Cardiac fibroblast (primary cell): ENCODE measurements around the gene NUAK1.

Source experiments
- DNase-seq, 2 donors: peaks; one replicate each; pipeline versions ENCODE4 v3.0.0 to v3.0.0-alpha.2; 2010; ENCODE audit warnings: low read depth in 2 of 2
- H3K4me3 ChIP-seq, 2 donors: replicated peaks in 1 of 2; 1 replicate in 1 of 2; 2 replicates in 1 of 2; pipeline ENCODE4 v1.5.1; 2011; ENCODE audit warnings: low read depth in 2 of 2, low read length in 2 of 2, mild to moderate bottlenecking in 2 of 2, moderate library complexity in 1 of 2
- TF ChIP-seq, protein P1 (sequence below): IDR thresholded peaks from one replicate; pipeline ENCODE4 v1.5.1; 2011; ENCODE audit warnings: low read depth, mild to moderate bottlenecking, low read length, inconsistent platforms

Gene NUAK1

DNA sequence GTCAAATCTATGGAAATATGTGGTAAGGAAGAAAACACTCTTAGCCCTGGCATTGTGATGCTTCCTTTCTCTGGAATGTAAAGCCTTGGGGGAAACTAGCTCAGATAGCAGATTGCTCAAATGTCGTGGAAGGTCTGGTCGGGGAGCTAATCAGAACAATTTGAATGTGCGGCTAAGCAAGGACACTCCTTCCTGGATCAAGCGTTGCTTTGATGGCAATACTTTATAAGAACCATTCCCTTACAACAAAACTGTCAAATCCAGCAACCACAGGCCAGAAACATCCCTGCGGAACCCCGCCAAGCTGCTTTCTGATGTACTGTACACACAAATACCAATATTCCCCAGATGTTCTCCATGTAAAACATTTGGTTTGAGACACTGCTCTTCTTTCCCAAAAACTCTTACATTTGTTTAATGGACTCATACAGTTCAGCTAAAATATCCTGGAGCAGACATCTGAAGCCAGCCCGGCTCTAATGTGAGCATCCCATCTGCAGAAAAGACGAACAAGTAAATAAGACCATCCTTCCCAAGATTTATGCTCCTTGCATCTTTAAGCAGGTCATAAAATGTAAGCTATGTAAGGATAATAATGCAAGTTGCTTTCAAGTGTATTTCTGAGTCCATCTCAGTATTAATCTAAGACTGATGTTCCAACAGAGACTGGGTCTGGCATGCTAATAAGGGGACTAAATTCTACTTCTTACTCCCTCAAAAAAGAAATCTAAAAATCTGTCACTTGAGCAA is 20.2 kb downstream of the NUAK1 start:
- TF ChIP-seq, protein P1, sequence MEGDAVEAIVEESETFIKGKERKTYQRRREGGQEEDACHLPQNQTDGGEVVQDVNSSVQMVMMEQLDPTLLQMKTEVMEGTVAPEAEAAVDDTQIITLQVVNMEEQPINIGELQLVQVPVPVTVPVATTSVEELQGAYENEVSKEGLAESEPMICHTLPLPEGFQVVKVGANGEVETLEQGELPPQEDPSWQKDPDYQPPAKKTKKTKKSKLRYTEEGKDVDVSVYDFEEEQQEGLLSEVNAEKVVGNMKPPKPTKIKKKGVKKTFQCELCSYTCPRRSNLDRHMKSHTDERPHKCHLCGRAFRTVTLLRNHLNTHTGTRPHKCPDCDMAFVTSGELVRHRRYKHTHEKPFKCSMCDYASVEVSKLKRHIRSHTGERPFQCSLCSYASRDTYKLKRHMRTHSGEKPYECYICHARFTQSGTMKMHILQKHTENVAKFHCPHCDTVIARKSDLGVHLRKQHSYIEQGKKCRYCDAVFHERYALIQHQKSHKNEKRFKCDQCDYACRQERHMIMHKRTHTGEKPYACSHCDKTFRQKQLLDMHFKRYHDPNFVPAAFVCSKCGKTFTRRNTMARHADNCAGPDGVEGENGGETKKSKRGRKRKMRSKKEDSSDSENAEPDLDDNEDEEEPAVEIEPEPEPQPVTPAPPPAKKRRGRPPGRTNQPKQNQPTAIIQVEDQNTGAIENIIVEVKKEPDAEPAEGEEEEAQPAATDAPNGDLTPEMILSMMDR, result no peak
- no peak overlapping the region for H3K4me3 ChIP-seq
- DNase-seq, result no peak

DNA sequence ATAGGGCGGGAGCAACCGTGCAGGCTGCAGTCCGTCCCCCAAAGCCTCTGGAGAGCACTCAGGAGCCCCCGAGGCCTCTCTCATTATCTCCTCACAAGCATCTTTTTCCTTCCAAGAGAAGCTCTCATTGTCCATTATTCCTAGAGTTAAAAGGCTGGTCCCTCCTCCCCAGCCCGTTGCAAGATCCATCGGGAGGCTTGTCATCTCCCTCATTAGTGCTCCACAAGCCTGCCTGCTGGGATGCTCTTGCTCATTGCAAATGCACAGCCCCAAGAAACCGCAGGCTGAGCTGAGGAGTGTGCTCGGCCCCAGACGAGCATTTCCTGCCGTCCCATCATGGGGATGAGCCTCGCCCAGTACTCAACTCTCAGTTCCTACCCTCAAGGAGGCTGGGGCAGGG is 23.3 kb downstream of the NUAK1 start:
- TF ChIP-seq, protein P1, result no peak
- no peak overlapping the region for H3K4me3 ChIP-seq
- no peak for DNase-seq

DNA sequence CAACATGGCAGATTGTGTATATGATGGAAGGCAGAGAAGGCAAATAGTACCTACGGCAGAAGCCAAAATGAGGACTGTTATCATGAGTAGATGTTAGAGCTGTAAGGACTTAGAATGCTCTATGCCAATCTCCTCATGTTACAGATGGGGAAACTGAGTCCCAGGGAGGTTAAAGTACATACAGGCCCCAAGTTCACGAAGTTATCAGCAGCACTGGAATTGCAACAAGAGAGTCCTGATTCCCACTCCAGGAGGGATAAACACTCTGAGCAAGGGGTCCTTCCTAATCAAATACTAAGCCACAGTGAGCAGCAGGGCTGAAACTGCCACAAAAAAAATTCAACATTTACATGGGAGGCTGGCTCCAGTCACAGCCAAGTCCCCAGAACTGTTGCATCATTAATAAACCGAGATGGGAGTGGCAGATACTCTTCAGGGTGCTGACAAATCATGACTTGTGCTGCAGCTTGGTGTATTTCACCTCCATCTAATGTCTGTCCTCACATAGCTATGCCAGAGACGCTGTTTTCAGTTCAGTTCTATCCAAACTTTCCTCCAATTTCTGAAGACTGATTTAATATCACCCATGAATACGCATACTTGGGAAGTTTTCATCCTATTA is 24.2 kb downstream of the NUAK1 start:
- no peak overlapping the region for H3K4me3 ChIP-seq
- peak in 1 of 2 donors; percentile 58 for DNase-seq
- TF ChIP-seq, protein P1, result no peak

DNA sequence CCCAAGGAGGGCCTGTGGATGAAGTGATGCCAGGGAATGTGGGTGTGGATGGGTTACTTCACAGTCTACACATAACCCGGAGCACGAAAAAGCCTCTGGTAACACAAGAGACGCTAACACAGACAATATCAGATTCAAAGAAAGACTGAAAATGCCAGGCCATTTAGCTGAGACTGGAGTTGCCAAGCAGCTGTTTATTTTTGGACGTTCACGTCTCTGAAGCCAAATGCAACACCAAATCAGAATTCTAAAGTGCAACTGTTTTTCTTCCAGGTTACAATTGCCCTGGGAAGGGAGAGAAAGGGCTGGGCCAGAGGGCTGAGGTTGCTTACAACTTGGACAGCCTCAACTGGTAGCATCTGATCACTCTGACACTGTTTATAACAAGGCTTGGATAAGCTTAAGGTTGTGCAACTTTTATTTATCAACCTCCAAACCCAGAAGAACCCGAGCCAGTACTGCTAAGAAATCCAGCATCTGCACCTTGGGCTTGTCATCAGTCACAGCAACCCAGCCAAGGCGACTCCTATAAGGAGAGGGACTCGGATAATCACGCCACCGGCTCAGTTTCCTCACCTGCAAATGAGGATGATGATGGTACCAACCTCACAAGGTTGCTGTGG is 24.8 kb downstream of the NUAK1 start:
- no peak overlapping the region for H3K4me3 ChIP-seq
- DNase-seq, result no peak
- TF ChIP-seq, protein P1, result no peak

DNA sequence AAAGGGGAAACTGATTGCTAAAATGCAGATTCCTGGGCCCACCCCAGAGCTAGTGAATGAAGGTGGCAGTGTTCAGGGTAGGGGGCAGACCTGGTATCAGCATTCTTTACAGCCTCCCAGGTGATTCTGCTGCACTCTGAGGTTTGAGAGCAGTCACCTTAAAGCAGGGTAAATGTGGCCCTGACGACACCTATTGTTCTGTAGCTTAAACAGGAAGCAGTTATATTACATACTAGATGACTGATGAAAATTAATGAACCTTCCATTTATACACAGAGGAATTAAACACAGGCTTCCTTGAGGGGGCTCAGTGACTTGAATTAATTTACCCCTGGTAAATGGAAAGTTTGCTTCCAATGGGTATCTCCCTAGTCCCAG is 25.3 kb downstream of the NUAK1 start:
- H3K4me3 ChIP-seq, result no peak overlapping the region
- no peak for DNase-seq
- TF ChIP-seq, protein P1, result no peak

DNA sequence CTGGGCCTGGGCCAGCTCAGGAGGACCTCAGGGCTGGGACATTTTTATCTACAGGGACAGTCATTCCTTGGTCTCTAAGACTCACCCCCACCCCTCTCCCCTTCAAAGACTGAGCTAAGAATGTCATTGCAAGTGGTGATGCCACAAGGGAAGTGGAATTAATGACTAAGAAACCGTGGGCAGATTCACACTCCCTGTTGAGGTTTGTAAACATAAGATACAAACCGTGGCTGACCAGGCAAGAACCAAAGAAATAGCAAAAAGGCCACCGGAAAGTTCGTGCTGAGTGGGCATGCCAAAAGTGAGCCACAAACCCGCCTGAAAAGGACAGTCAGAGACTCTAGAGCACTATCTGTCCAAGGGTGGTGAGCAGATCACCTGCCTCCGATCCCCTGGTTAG is 25.7 kb downstream of the NUAK1 start:
- peak in 1 of 2 donors; percentile 71 for DNase-seq
- TF ChIP-seq, protein P1, result no peak
- H3K4me3 ChIP-seq, result no peak overlapping the region
